ENCODE results near the gene ARHGAP9.

DNA sequence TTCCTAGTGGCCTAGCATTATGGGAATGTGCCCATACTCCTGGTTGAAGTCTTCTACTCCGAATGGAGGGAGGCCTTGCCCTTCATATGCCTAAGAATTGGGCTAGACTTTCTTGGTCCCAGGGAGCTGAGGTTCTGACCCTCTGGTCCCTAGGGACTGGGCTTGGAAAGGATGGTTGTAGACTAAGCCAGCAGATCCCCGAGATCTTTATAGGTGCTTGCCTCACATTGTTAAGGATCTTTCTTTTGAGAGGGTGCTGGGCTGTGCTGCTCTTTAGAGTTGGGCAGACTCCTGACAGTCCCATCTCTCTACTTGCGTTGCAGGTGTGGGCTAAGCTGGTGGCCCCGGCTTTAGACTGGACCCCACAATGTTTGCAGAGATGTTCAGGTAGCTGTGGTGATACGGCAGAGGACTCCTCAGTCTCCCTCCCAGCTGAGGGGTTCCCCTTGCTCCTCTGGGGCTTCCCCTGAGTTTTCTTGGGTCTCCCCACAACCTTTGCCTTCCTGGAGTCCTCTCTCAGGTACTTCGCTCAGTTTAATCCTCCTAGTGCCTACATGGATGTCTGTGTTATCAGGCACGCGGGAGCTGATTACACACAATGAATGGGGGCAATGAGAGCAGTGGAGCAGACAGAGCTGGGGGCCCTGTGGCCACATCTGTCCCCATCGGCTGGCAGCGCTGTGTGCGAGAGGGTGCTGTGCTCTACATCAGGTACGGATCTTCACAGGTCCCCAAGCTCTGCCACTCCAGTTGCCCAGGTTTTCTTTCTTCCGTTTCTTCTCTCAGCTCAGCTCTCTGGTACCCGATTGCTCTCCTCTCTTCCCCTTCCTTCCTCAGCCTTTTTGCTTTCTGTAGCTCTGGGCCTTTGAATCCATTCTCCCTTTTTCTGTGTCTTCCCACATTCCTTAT is 44.3 kb upstream of the ARHGAP9 start:
- TF ChIP-seq CTCF (IDR thresholded peaks at IDR 0.05) (no peak), POLR2A (IDR thresholded peaks at IDR 0.05) (no peak)

Measured in suprapubic skin (tissue), 3 donors.